ENCODE measurements around the gene PSME1.
A peak's percentile ranks its signal among the peaks of the same experiment; 100 is the strongest.
"Not testable (repeated sequence)": the region's sequence is repeated elsewhere in the genome, so short reads cannot be mapped to it uniquely, and the experiment has no call there.

The PSME1 gene

GRCh38 chr14:24105609-24106239 is 30.3 kb upstream of the PSME1 start:
- not testable (repeated sequence) for DNase-seq (ENCODE audit: low read depth)

GRCh38 chr14:24106672-24107271 is 29.2 kb upstream of the PSME1 start:
- no peak for DNase-seq (ENCODE audit: low read depth)

- DNase-seq (ENCODE audit: low read depth), result no peak
Measured at GRCh38 chr14:24108336-24108874, 27.6 kb upstream of the PSME1 start.

GRCh38 chr14:24110060-24110459 is 25.9 kb upstream of the PSME1 start:
- DNase-seq (ENCODE audit: low read depth), result no peak

- DNase-seq (ENCODE audit: low read depth), result no peak
Measured at GRCh38 chr14:24110523-24110922, 25.5 kb upstream of the PSME1 start.

- DNase-seq (ENCODE audit: low read depth), result no peak
Measured at GRCh38 chr14:24113379-24113800, 22.6 kb upstream of the PSME1 start.

- peak; percentile 55 for DNase-seq (ENCODE audit: low read depth)
Measured at GRCh38 chr14:24113801-24114531, 22.0 kb upstream of the PSME1 start.

- DNase-seq (ENCODE audit: low read depth), result peak; percentile 94
Measured at GRCh38 chr14:24114532-24115421, 21.2 kb upstream of the PSME1 start, which contains the start of the genes DCAF11 and NRL. DCAF11 (plus strand) TSS chr14:24114777; CDS start chr14:24115595, 818 bp downstream. NRL (minus strand) TSS chr14:24114949; CDS start chr14:24082848, 32,101 bp downstream.

GRCh38 chr14:24115422-24116127 is 20.4 kb upstream of the PSME1 start:
- no peak for DNase-seq (ENCODE audit: low read depth)

- DNase-seq (ENCODE audit: low read depth), result no peak
Measured at GRCh38 chr14:24116128-24116814, 19.7 kb upstream of the PSME1 start.

GRCh38 chr14:24117179-24117578 is 18.8 kb upstream of the PSME1 start:
- no peak for DNase-seq (ENCODE audit: low read depth)

- DNase-seq (ENCODE audit: low read depth), result no peak
Measured at GRCh38 chr14:24119691-24120090, 16.3 kb upstream of the PSME1 start.

GRCh38 chr14:24121210-24121609 is 14.8 kb upstream of the PSME1 start:
- no peak for DNase-seq (ENCODE audit: low read depth)

- DNase-seq (ENCODE audit: low read depth), result no peak
Measured at GRCh38 chr14:24122416-24122815, 13.6 kb upstream of the PSME1 start.

- no peak for DNase-seq (ENCODE audit: low read depth)
Measured at GRCh38 chr14:24122898-24123297, 13.1 kb upstream of the PSME1 start.

- DNase-seq (ENCODE audit: low read depth), result no peak
Measured at GRCh38 chr14:24123424-24124417, 12.3 kb upstream of the PSME1 start.

- DNase-seq (ENCODE audit: low read depth), result no peak
Measured at GRCh38 chr14:24126939-24127338, 9.1 kb upstream of the PSME1 start.

GRCh38 chr14:24127673-24128072 is 8.3 kb upstream of the PSME1 start:
- DNase-seq (ENCODE audit: low read depth), result no peak

- DNase-seq (ENCODE audit: low read depth), result no peak
Measured at GRCh38 chr14:24129410-24129998, 6.5 kb upstream of the PSME1 start.

All from stimulated activated CD8-positive, alpha-beta memory T cell treated with anti-CD3 and anti-CD28 coated beads, Interleukin-12 subunit alpha, Interleukin-12 subunit beta, amount 100 ng/mL, for 1 hour (primary cell).